ENCODE results near the gene CCDC120. TPM values are rescaled to one million over a fixed set of nuclear protein-coding genes. Genes with fewer than 3 reads are reported as not detected.

CCDC120 gene
- total RNA-seq, 2 donors from 2014 or later, result 11.3 to 11.8 TPM

DNA sequence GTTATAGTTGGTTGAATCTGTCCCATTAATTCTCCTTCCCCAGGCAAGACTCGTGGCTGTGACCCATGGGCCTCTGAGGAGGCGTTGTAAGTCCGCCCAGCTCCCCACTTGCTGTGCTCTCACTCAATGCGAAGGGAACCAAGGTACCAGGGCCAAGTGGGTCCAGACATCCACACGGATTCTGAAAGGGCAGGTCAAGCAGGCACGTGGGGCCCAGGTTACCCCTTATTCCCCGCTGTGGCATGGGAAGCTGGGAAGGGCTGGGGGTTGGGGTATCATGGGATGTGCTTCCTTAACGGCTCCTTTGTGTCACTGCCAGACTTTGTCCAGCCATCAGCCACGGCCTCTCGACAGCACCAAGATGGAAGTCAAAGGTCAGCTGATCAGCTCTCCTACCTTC, 3.1 kb downstream of the CCDC120 start:
- DNase-seq, result no peak
- H3K27ac ChIP-seq, result no peak overlapping the region
- H3K4me1 ChIP-seq, result no peaks in the 10 kb centered on the region
- H3K9me3 ChIP-seq, result no peaks in the 10 kb centered on the region
- intact Hi-C loops (cut with DNase I), result no loop called here
- H3K9ac ChIP-seq (ENCODE audit: low read depth in 2 of 2, low read length in 2 of 2), result no peak overlapping the region
- H3K27me3 ChIP-seq, result no peaks in the 10 kb centered on the region
- no peaks in the 10 kb centered on the region for H3K36me3 ChIP-seq
- H3K4me3 ChIP-seq, result no peak overlapping the region
- TF ChIP-seq, protein P1, sequence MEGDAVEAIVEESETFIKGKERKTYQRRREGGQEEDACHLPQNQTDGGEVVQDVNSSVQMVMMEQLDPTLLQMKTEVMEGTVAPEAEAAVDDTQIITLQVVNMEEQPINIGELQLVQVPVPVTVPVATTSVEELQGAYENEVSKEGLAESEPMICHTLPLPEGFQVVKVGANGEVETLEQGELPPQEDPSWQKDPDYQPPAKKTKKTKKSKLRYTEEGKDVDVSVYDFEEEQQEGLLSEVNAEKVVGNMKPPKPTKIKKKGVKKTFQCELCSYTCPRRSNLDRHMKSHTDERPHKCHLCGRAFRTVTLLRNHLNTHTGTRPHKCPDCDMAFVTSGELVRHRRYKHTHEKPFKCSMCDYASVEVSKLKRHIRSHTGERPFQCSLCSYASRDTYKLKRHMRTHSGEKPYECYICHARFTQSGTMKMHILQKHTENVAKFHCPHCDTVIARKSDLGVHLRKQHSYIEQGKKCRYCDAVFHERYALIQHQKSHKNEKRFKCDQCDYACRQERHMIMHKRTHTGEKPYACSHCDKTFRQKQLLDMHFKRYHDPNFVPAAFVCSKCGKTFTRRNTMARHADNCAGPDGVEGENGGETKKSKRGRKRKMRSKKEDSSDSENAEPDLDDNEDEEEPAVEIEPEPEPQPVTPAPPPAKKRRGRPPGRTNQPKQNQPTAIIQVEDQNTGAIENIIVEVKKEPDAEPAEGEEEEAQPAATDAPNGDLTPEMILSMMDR (IDR thresholded peaks at IDR 0.05), result no peak

DNA sequence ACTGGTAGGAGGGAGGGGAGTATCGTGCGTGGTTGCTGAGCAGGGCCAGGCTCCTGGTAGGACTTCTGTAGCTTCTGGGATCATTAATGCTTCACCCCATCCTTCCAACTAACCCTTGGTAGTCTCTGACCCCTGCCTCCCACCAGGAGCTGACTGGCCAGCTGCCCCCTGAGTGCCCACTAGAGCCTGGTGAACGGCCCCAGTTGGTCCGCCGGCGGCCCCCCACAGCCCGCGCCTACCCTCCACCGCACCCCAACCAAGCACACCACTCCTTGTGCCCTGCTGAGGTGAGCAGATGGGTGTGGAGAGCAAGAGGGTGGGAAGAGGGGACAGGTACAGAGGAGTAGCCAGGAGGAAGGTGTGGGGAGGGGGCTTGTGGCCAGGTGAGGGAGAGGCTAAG, 4.9 kb downstream of the CCDC120 start:
- TF ChIP-seq, protein P1 (IDR thresholded peaks at IDR 0.05), result no peak
- H3K9ac ChIP-seq (ENCODE audit: low read depth in 2 of 2, low read length in 2 of 2), result no peak overlapping the region
- H3K4me1 ChIP-seq, result no peaks in the 10 kb centered on the region
- no peak overlapping the region for H3K27ac ChIP-seq
- no peak overlapping the region for H3K4me3 ChIP-seq
- H3K27me3 ChIP-seq, result no peaks in the 10 kb centered on the region
- no peaks in the 10 kb centered on the region for H3K36me3 ChIP-seq
- intact Hi-C loops (cut with DNase I), result no loop called here
- no peaks in the 10 kb centered on the region for H3K9me3 ChIP-seq
- no peak for DNase-seq

DNA sequence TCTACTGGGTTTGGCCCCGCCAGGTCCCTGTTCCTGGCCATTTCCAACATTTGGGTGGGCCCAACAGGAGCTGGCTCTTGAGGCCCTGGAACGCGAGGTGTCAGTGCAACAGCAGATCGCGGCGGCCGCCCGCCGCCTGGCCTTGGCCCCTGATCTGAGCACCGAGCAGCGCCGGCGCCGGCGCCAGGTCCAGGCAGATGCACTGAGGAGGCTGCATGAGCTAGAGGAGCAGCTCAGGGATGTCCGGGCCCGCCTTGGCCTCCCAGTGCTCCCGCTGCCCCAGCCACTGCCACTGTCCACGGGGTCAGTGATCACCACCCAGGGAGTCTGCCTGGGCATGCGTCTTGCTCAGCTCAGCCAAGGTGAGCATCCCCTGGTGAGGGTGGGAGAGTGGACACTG, 5.5 kb downstream of the CCDC120 start:
- no peak overlapping the region for H3K27ac ChIP-seq
- H3K27me3 ChIP-seq, result no peaks in the 10 kb centered on the region
- TF ChIP-seq, protein P1 (IDR thresholded peaks at IDR 0.05), result no peak
- H3K4me3 ChIP-seq, result no peak overlapping the region
- no peaks in the 10 kb centered on the region for H3K4me1 ChIP-seq
- no peaks in the 10 kb centered on the region for H3K36me3 ChIP-seq
- H3K9ac ChIP-seq (ENCODE audit: low read depth in 2 of 2, low read length in 2 of 2), result no peak overlapping the region
- no peaks in the 10 kb centered on the region for H3K9me3 ChIP-seq
- intact Hi-C loops (cut with DNase I), result no loop called here
- no peak for DNase-seq

DNA sequence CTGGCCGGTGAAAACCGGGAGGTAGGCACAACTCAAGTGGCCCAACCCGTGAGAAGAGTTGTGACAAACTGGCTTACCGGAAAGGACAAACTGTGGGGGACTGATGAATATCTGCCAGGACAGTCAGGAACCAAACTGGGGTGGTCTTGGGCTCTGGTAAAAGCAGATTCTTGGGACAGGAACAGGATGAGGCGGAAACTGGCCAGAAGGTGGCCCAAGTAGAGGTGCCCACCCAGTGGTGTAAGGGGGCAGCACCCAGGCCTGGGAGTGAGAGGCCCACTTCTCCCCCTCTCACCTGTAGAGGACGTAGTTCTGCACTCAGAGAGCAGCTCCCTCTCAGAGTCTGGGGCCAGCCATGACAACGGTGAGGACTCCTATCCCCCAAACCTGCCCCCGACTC, 5.9 kb downstream of the CCDC120 start:
- no peaks in the 10 kb centered on the region for H3K4me1 ChIP-seq
- no peak for DNase-seq
- TF ChIP-seq, protein P1 (IDR thresholded peaks at IDR 0.05), result no peak
- intact Hi-C loops (cut with DNase I), result no loop called here
- H3K27ac ChIP-seq, result no peak overlapping the region
- H3K9me3 ChIP-seq, result no peaks in the 10 kb centered on the region
- no peaks in the 10 kb centered on the region for H3K36me3 ChIP-seq
- H3K4me3 ChIP-seq, result no peak overlapping the region
- no peaks in the 10 kb centered on the region for H3K27me3 ChIP-seq
- no peak overlapping the region for H3K9ac ChIP-seq (ENCODE audit: low read depth in 2 of 2, low read length in 2 of 2)

DNA sequence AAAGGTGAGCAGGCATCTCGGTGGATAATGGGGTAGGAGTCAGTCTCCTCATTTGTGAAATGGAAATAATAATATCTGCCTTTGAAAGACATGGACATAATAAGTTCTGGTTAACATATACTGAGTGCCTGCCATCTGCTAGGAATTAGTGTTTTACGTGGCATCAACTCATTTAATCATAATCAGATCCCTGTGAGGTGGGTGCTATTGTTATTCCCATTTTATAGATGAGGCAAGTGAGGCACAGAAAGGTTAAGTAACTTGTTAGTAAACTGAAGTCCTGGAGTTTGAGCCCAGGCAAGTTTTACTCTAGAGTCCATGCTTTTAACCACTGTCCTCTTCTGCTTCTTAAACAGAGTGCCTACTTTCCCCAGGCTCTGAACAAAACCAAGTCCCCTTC, 7.5 kb downstream of the CCDC120 start:
- intact Hi-C loops (cut with DNase I), result no loop called here
- Histone ChIP-seq H3K36me3 (no peaks in the 10 kb centered on the region), H3K4me1 (no peaks in the 10 kb centered on the region)

More for the DNA sequence above, 7.5 kb downstream of the CCDC120 start:
- H3K27me3 ChIP-seq, result no peaks in the 10 kb centered on the region
- TF ChIP-seq, protein P1 (IDR thresholded peaks at IDR 0.05), result no peak
- H3K9me3 ChIP-seq, result no peaks in the 10 kb centered on the region
- no peak for DNase-seq
- no peak overlapping the region for H3K27ac ChIP-seq
- no peak overlapping the region for H3K4me3 ChIP-seq
- no peak overlapping the region for H3K9ac ChIP-seq (ENCODE audit: low read depth in 2 of 2, low read length in 2 of 2)

Data from colonic mucosa (tissue), 4 donors.